Hepatocyte (in vitro differentiated cells): ENCODE data around the gene XYLB.

Source experiments
- EZH2 ChIP-seq: fragments of 200-600 bp; sonication (generic); IDR thresholded peaks from 2 replicates; pipeline ENCODE4 v1.6.1; 2016; ENCODE audit warnings: antibody characterized with exemption, mild to moderate bottlenecking, borderline replicate concordance
- EZH2phosphoT487 ChIP-seq: fragments of 200-600 bp; sonication (generic); IDR thresholded peaks from one replicate; pipeline ENCODE4 v1.6.1; 2018; ENCODE audit warnings: antibody characterized with exemption, mild to moderate bottlenecking, low read depth, moderate library complexity; ENCODE audit not compliant: unreplicated experiment, severe bottlenecking
- TF ChIP-seq, protein P1 (sequence below): fragments of 200-600 bp; sonication (generic); IDR thresholded peaks from 2 replicates; pipeline ENCODE4 v1.5.1; 2016; ENCODE audit warnings: antibody characterized with exemption, mild to moderate bottlenecking; ENCODE audit not compliant: poor library complexity

DNA sequence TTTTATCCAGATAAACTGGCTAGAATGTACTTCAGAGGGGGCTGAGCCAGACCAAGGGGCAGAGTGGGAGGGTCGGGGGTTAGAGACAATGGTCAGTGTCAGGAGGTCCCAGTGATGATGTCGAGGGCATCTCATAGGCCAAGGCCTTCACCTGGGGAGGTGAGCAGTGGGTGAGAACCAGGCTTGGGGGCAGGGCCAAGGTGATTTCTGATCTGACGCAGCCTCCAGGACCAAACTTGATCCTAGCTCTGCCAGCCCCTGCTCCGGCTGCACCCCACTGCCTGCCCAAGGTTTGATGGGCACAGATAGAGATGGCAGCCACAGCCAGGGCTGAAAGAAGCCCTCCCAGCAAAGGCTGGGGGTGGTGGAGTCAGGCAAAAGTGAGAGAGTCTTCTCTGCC lies 14.9 kb downstream of the XYLB start:
- TF ChIP-seq, protein P1, sequence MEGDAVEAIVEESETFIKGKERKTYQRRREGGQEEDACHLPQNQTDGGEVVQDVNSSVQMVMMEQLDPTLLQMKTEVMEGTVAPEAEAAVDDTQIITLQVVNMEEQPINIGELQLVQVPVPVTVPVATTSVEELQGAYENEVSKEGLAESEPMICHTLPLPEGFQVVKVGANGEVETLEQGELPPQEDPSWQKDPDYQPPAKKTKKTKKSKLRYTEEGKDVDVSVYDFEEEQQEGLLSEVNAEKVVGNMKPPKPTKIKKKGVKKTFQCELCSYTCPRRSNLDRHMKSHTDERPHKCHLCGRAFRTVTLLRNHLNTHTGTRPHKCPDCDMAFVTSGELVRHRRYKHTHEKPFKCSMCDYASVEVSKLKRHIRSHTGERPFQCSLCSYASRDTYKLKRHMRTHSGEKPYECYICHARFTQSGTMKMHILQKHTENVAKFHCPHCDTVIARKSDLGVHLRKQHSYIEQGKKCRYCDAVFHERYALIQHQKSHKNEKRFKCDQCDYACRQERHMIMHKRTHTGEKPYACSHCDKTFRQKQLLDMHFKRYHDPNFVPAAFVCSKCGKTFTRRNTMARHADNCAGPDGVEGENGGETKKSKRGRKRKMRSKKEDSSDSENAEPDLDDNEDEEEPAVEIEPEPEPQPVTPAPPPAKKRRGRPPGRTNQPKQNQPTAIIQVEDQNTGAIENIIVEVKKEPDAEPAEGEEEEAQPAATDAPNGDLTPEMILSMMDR: no peak
- TF ChIP-seq EZH2 (no peak), EZH2phosphoT487 (no peak)
